A673 (cell line): Measurements from ENCODE around the gene FAM228A.

Experiments
- EZH2 ChIP-seq: fragments of 200-600 bp; sonication (generic); IDR thresholded peaks from 2 replicates; pipeline ENCODE4 v1.6.1; 2017; ENCODE audit warnings: borderline replicate concordance, low read depth, mild to moderate bottlenecking, mixed read lengths, antibody characterized with exemption, low read length; ENCODE audit not compliant: poor library complexity, severe bottlenecking
- TF ChIP-seq, protein P1 (sequence below): fragments of 300-800, 200-600 bp; sonication (generic); conservative IDR thresholded peaks from 2 replicates; pipeline ENCODE4 v1.5.1; 2017; ENCODE audit warnings: low read depth, mild to moderate bottlenecking, antibody characterized with exemption, low read length, moderate library complexity, mixed read lengths

DNA sequence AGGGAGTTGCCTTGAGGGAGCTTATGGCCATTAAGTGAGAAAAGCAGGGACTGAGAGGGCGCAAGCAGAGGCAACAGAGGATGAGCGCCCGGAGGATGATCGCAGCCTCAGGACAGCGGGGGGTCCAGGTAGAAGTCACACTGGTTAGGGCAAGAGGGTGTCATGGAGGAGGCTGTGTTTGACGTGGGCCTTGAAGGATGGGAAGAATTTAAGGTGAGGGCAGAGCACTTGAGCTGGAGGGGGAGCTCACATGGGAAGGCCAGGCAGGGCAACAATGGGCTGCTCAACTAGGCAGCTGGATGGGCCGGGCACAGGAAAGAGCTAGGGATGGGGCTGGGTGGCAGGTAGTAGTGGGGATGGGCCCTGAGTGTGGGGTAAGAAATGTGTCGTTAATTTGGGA lies 31.9 kb downstream of the FAM228A start:
- TF ChIP-seq, protein P1, sequence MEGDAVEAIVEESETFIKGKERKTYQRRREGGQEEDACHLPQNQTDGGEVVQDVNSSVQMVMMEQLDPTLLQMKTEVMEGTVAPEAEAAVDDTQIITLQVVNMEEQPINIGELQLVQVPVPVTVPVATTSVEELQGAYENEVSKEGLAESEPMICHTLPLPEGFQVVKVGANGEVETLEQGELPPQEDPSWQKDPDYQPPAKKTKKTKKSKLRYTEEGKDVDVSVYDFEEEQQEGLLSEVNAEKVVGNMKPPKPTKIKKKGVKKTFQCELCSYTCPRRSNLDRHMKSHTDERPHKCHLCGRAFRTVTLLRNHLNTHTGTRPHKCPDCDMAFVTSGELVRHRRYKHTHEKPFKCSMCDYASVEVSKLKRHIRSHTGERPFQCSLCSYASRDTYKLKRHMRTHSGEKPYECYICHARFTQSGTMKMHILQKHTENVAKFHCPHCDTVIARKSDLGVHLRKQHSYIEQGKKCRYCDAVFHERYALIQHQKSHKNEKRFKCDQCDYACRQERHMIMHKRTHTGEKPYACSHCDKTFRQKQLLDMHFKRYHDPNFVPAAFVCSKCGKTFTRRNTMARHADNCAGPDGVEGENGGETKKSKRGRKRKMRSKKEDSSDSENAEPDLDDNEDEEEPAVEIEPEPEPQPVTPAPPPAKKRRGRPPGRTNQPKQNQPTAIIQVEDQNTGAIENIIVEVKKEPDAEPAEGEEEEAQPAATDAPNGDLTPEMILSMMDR, result no peak
- TF ChIP-seq EZH2, result no peak
